Measurements from ENCODE around the gene KRT79. TPM values are rescaled to one million over a fixed set of nuclear protein-coding genes. Genes with fewer than 3 reads are reported as not detected.

The KRT79 gene
- total RNA-seq, 1 donor from 2014 or later = not detected

GRCh38 chr12:52772188-52772587 is 61.9 kb downstream of the KRT79 start:
- DNase-seq (ENCODE audit: low read depth in 2 of 2) = no peak

DNA sequence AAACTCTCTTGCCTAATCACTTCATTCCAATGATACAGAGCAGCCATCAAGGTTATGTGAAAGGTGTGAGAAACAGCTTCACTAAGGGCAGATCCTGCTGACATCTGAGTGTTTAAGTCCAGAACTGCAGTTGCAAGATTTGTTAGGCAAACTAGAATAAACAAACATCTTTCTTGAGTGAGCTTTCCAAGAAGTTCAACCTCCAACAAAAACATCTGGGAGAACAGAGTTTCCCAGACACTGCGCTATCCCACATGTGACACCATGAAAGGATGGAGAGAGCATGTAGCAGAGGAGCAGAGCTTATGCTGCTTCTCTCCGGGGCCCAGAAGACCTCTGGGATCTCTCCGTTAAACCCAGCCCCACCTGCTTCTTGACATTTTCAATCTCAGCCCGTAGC is 62.6 kb downstream of the KRT79 start:
- no peak for DNase-seq (ENCODE audit: low read depth in 2 of 2)

Other genes starting within 250 kb of the KRT79 start
- not detected in 2 replicates for gene KRT72, start 232.8 kb downstream of the KRT79 start, total RNA-seq
- not detected in 2 replicates for gene KRT73, start 215.8 kb downstream of the KRT79 start, total RNA-seq
- not detected in 2 replicates for gene KRT2, start 182.1 kb downstream of the KRT79 start, total RNA-seq
- gene KRT1, start 153.9 kb downstream of the KRT79 start, total RNA-seq = not detected in 2 replicates
- gene KRT77, start 130.8 kb downstream of the KRT79 start, total RNA-seq = not detected in 2 replicates
- not detected in 2 replicates for gene KRT76, start 57.0 kb downstream of the KRT79 start, total RNA-seq
- not detected in 2 replicates for gene KRT3, start 38.2 kb downstream of the KRT79 start, total RNA-seq
- gene KRT4, start 20.2 kb downstream of the KRT79 start, total RNA-seq = not detected in 2 replicates
- not detected in 2 replicates for gene KRT78, start 14.7 kb upstream of the KRT79 start, total RNA-seq
- gene KRT8, start 70.8 kb upstream of the KRT79 start, total RNA-seq = 11.3 and 12.6 TPM in 2 replicates
- 139 and 162 TPM in 2 replicates for gene KRT18, start 114.8 kb upstream of the KRT79 start, total RNA-seq
- gene EIF4B, start 172.1 kb upstream of the KRT79 start, total RNA-seq = 775 and 904 TPM in 2 replicates
- 15.9 and 18.3 TPM in 2 replicates for gene TNS2, start 215.8 kb upstream of the KRT79 start, total RNA-seq
- gene SPRYD3, start 245.1 kb upstream of the KRT79 start, total RNA-seq = 8.9 and 12.9 TPM in 2 replicates

Measured in lung microvascular endothelial cell (primary cell).